Measurements from ENCODE around the gene FBP2. TPM values are rescaled to one million over a fixed set of nuclear protein-coding genes. Genes with fewer than 3 reads are reported as not detected.

The FBP2 gene
- total and polyA plus RNA-seq, 4 experiments from 2014 or later: not detected

Other genes with a start within 250 kb of the FBP2 start
- gene PCAT7, start 38.7 kb downstream of the FBP2 start, total RNA-seq: not detected
- gene PCAT7, start 38.7 kb downstream of the FBP2 start, polyA plus RNA-seq: not detected
- gene FBP1, start 45.7 kb upstream of the FBP2 start, total RNA-seq: 1 to 10 TPM; 6.3 to 9.2 TPM
- gene FBP1, start 45.7 kb upstream of the FBP2 start, polyA plus RNA-seq: 1 to 10 TPM; 3.5 to 8.2 TPM
- 10 to 100 TPM; 11.6 to 11.7 TPM for gene AOPEP, start 132.9 kb upstream of the FBP2 start, total RNA-seq
- gene AOPEP, start 132.9 kb upstream of the FBP2 start, polyA plus RNA-seq: 1 to 10 TPM; 3.1 to 3.6 TPM

All from CD4-positive, alpha-beta memory T cell (primary cell).